GM12864 (cell line): Measurements from ENCODE around the gene CCDC13.

Source experiments
- DNase-seq: peaks from one replicate; pipeline ENCODE4 v3.0.0-alpha.2; 2011; ENCODE audit warnings: low read depth
- H3K4me3 ChIP-seq: 2 replicates; pipeline ENCODE4 v1.5.1; 2011; ENCODE audit warnings: mild to moderate bottlenecking, low read depth, low read length, control low read depth
- CTCF ChIP-seq: IDR thresholded peaks from 2 replicates; pipeline ENCODE4 v1.5.1; 2011; ENCODE audit warnings: low read depth, mild to moderate bottlenecking, moderate library complexity, low read length, control low read depth, inconsistent platforms; ENCODE audit errors: missing control alignments

CCDC13 gene

DNA sequence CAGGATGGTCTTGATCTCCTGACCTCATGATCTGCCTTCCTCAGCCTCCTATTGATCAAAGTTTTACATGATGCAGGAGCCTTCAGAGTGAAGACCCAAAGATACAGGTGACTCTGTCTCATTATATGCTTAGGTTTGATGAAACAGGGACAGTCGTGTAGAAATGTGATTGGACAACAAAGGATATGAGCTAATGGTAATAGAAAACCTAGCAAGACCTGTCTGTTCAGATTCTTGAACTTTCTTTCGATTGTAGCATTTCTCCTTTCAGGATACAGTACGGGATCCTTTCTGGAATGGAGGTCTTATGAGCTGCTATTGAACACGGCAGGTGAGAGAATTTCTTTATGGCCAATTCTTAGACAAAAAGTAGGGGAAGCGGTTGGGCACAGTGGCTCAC lies 36.1 kb upstream of the CCDC13 start, which contains the start of gene ACKR2:
Gene ACKR2, plus strand, starts transcription at position 244 of the 400 bp plus-strand sequence. CDS start 55,058 bp downstream, outside the sequence.
- no peak for TF ChIP-seq CTCF
- DNase-seq = no peak
- H3K4me3 ChIP-seq = no peak within 1 kb of the TSS

- no peak overlapping the region for H3K4me3 ChIP-seq
- DNase-seq = no peak
- TF ChIP-seq CTCF = no peak
Measured at GRCh38 chr3:42807929-42808328, 34.9 kb upstream of the CCDC13 start.

GRCh38 chr3:42805141-42805821 lies 32.2 kb upstream of the CCDC13 start:
- no peak for DNase-seq
- peak overlapping the region; percentile 86 for H3K4me3 ChIP-seq
- TF ChIP-seq CTCF = no peak

- no peak for TF ChIP-seq CTCF
- no peak for DNase-seq
- peak overlapping the region; percentile 86 for H3K4me3 ChIP-seq
Measured at GRCh38 chr3:42804831-42805132, 31.7 kb upstream of the CCDC13 start.

GRCh38 chr3:42804106-42804830 lies 31.2 kb upstream of the CCDC13 start, which contains the start of gene HIGD1A:
HIGD1A (minus strand) TSS chr3:42804490; CDS start chr3:42794253, 10,237 bp downstream.
- H3K4me3 ChIP-seq = peak within 1 kb of the TSS; percentile 86
- TF ChIP-seq CTCF = no peak
- DNase-seq = peak; percentile 85

- TF ChIP-seq CTCF = no peak
- no peak for DNase-seq
Measured at GRCh38 chr3:42803414-42804105, 30.5 kb upstream of the CCDC13 start.

More at GRCh38 chr3:42803414-42804105, 30.5 kb upstream of the CCDC13 start:
- H3K4me3 ChIP-seq = peak overlapping the region; percentile 86
